HG02678 (cell line): ENCODE measurements around the gene TMEM87B.

Source experiments
- ATAC-seq: cut with Tn5 transposase; IDR thresholded peaks from one replicate; pipeline ENCODE4 v1.9.1; 2021; ENCODE audit warnings: mild to moderate bottlenecking, moderate library complexity; ENCODE audit not compliant: unreplicated experiment

The TMEM87B gene

DNA sequence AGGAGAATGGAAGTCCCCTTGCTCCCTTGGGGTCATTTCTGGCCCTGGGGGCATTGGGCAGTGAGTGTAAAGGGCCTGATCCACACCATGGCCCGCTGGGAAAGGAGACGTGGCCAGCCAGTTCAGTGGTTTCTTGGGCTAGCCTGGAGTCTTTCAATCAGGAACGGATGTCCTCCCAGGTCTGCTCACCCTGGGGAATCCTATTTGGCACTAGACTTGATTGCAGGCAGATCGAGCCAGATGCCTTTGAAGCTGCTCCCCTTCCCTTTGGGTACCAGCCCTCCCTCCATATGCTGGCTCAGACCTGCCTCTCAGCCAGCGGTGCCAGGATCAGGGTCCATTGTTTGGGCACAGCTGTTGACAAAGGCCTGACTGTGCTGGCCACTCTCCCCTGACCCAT, 94.1 kb downstream of the TMEM87B start:
- ATAC-seq: no peak

DNA sequence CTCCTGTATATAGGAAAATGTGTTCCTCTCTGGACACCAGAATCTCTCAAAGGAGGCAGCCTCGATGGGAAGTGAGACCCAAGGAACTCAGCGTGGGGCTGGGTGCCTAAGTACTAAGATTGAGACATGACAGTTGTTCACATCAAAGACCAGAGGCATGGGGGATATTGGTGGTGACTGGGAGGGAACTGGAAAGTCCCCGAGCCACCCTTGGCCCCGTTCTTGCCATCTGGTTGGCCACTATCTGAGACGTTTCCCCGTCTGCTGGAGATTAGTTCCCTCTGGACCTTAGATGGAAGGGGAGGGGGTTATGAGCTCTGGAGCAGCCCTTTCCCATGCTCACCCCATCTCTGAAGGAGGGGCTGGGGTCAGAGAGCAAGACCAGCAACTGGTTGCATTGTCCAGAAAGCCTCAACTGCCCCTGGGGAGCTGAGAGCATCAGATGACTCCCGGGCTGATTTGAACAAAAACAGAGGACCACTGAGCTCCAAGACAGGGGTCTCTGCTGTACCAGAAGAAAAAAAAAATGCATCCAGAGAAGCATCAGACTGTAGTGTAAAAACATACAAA, 94.9 kb downstream of the TMEM87B start:
- no peak for ATAC-seq

DNA sequence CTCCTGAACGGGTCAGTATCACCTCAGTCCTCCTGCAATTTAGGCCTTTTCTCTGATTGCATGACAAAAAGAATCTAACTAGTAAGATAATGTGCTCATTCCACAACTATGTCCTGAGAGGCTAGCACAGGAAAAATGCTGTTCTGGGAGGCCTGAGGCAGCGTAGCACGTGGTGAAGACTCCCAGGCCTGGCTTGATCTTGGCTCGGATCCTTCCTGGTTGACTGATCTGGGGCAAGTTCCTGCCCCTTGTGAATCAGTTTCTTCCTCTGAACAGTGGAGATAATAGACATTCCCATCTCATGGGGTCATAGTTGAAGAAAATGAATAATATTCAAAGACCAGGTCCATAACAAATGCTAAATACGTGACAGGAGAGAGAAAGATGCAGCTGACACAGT, 95.4 kb downstream of the TMEM87B start:
- ATAC-seq: no peak

DNA sequence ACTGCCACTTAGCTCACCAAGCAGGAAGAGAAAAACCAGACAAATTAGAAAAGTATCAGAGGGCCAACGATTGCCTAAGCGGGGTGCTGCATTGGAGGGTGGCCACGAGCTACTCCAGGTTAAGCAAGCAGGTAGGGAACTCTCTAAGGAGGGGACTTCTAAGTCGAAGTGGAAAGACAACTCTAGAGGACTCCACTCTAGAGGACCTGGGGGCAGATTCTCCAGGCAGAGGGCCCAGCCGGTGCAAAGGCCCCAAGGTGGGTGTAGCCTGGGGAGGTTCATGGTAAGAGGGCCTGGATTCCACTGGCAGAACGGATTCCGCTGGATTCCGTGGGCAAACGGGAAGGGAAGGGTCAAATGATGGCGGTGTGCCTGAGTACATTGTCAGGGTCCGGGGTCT, 95.8 kb downstream of the TMEM87B start:
- no peak for ATAC-seq

DNA sequence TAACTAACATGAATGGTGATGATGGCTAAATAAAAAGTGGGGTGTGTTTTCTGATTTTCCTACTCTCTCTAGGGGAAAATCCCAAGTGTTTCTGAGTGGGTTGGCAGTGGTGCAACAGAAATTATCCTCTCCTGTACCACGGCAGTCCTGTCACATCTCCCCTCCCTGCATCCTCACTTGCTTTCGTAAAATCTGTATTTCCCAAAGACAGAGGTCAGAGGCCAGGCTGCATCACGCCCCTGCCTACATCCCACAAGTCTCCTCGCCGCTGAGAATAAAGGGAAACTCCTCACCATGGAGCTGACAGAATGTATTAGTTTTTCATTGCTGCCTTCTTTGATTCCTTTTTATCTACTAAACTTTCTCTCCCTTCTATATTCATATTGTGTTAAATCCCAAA, 96.2 kb downstream of the TMEM87B start:
- ATAC-seq: no peak

DNA sequence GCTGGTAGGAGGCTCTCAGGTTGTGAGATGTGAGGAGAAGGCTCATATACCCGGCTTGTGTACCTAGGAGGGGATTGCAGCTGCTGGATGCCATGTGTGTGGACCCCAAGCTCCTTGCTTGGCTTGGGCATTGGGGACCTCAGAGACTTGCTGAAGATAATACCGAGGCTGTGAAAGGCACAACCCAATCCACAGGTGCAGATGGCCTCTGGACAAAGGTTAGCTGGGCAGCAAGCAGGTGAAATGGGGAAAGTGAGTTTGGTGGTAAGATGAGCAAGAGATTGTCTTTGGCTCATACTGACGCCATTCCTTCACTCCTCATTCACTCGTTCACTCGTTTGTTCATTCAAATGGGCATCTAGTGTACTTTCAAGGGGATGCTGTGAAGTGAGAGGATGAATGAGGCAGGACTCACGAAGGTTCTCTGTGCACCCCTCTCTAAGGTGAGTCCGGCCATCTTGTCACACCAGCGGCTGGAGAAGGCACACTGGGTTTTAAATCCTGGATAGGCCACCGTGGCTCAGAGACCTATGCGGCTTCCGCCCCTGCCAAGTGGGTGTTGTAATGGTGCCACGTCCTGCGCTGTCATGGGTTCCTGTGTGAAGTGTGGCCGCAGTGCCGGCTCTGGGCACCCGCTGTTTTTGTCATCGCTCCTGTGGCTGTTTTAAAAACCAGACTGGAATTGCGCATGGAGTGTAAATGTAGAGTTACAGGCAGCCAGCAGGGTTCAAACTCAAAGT, 96.8 kb downstream of the TMEM87B start:
- no peak for ATAC-seq

DNA sequence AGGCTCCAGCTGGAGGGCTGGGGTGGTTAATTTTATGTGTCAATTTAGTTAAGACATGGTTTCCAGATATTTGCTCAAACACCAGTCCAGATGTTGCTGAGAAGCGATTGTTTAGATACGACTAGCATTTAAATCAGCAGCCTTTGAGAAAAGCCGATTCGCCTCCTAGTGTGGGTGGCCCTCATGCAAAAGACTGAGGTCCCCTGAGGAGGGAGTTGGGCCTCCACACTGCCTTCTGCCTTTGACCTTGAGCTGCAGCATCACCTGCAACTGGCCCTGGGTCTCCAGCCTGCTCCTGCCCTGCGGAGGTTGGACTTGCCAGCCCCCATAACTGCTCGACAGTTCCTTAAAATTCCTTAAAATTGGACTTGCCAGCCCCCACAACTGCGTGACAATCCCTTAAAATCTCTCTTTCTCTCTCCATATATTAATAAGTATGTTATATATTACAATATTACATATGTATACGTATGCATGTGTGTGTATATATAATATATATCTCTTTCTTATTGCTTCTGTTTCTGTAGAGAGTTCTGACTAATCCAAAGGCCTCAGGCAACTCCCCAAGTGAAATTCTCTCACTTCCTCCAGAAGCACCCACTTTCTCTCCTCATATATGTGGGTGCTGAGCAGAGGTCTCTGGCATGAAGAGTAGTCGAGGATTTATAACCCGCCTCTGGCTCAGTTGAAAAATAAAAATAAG, 97.6 kb downstream of the TMEM87B start:
- no peak for ATAC-seq

DNA sequence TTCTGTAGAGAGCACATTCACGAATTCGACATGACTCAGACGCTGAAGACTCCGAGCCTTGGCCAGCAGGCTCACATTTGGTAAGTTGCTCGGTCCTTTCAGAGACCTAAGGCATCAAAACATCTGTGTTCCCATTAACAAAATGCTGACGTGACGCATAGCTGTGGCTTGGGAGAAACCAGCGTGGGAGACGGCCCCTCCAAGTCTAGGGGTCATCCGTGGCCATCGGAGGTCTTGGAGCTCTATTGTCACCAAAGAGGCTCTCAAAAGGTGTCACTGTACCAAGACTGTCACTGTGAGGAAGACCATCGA, 98.1 kb downstream of the TMEM87B start:
- no peak for ATAC-seq

DNA sequence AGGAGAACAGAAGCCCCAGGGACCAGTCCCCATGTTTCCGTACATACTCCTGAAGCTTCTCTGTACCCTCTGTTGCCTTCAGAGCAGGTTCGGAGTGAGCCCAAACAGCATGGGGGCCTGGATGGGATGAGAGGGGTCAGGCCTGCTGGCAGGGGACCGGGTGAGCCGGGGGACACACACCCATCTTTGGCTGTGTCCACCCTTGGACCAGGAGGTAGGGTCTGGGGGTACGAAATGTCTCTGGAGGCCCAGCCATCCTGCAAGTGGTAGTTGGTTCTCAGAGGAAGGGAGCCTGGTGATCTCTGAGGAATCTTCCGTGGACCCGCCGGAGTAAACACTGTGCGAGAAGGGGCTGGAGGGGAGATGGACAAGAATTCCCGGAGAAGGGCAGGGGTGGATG, 98.4 kb downstream of the TMEM87B start:
- ATAC-seq: no peak

DNA sequence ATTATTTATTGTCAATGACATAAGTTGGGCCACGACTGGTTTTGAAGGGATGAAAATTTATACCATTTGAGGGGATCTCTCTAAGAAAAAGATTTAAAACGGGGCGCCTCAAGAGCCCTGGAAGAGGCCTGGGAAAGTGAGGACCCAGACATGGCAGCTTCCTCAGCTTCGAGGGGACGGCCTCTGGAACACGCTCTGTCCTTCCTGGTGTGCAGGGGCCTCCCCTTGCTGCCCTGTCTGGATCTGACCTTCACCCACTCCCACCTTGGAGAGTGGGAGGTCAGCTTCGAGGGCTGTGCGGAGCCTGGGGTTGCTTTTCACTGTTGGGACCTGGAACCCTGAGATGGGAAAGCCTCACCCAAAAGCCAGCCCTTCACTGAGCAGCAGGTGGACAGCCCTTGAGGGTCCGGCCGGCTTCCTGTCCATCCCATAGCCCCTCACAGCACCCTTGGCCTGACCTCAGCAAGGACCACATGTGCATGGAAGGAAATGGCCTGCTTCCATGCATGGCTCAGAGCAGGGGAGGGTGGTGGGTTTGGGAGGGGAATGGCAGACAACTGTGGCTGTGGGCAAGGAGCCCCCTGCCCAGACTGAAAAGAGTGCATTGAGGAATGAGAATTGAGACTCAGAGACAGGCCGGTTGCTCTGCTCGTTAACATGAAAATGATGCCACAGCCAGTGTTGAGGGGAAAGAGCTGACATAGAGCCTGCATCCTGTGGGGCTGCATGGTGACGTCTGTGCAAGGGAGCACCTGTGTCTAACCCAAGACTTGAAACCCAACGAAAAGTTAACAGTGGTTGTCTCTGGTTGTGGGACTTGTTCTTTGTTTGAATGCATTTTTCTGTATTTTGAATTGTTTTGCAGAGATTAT, 99.4 kb downstream of the TMEM87B start:
- no peak for ATAC-seq

DNA sequence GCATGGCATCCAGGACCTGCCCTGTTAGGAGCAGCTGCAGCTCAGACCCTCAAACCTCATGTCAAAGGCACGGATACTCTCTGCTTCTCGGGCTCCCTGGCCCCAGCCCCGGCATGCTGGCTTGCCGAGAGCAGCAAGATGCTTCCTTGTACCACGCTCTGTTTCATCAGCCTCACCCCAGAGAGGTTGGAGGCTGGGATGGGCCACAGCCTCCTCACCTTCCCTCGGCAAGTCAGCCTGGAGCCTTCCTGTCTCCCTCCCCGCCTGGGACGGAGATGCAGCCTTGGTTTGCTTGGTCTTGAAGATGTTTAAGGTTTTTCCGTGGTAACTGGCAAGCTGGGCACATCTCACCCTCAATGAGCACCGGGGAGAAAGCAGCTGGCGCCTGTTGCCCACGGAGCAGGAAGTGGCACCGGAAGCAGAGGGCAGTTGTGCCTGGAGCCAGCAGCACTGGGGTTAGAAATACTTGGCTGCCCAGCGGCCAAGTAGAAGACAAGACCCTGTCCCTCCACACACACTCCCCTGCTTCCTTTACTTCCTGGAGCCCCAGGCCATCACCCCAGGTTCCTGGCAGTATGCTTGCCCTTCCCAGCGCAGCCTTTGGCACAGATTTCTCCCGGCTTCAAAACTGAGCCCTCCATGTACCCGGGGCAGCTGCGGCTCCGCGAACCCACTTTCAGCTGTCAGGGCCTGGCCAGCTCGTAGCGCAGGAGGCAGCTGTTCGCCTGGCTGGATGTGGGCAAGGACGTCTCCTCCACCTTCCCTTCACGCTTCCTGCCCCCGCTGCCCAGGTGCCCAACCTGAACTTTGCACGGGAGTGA, 100.5 kb downstream of the TMEM87B start:
- no peak for ATAC-seq

DNA sequence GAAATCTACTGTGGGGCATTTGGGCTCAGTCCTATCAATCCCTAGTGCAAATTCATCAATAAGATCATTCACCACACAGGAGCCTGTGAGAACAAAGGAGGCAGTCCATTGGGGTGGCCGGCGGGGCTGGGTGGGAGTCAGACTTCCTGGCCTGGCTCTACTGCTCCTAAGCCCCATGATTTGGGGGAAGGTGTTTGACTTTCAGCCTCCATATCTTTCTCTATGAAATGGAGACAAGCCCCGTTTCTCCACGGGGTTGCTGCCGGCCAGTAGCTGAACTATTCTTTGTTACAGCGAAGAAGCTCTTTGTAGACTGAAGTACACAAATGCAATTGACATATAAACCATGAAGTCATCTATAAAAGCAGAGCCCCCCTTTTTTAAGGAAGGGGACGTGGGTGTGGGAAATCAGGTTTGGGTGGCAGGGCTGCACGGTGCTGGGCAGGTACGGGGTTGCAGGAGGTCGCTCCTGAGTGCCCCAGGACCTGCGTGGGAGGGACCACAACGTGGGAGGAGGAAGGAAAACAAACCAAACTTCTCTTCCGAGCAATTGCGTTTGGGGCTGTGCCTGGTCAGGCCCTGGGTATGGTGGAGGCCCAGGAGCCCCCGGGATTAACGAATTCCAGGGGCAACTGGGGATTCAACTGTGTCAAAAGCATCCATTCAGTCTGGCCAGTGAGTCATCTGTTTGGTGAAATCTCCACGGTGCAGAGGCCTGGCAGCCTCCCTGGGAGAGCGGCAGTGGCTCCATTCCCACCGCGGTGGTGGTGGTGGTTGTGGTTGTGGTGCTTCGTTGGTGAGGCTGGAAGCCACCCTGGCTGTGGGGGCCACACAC, 101.3 kb downstream of the TMEM87B start:
- no peak for ATAC-seq

DNA sequence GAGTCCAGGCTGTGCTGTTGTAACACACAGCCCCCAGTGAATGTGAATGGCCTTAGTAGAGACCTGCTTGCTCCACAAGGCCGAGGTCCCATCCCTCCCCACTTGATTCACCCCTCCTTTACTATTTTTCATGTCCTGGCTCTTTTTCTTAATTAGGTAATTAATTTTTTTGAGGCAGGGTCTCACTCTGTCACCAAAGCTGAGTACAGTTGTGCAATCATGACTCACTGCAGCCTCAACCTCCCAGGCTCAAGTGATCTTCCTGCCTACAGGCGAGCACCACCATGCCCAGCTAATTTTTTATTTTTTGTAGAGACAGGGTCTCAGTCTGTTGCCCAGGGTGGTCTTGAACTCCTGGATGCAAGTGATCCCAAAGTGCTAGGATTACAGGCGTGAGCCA, 102.4 kb downstream of the TMEM87B start:
- ATAC-seq: no peak

DNA sequence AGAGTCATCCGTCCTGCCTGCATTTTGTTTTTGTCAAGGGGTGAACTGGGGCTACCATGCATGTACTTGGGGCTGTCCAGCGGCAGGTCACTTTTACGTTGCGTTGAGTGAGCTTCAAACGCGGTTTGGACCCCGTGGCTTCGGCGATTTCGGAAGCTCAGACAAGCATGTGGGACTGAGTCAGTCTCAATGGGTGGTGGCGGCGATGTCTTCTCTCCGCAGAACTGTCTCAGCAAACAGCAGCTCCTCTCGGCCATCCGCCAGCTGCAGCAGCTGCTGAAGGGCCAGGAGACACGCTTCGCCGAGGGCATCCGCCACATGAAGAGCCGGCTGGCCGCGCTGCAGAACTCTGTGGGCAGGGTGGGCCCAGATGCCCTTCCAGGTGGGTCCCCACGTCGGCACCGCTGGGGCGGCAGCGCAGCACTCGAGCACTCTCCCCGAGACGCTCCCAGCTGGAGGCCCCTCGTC, 104.4 kb downstream of the TMEM87B start:
- no peak for ATAC-seq

DNA sequence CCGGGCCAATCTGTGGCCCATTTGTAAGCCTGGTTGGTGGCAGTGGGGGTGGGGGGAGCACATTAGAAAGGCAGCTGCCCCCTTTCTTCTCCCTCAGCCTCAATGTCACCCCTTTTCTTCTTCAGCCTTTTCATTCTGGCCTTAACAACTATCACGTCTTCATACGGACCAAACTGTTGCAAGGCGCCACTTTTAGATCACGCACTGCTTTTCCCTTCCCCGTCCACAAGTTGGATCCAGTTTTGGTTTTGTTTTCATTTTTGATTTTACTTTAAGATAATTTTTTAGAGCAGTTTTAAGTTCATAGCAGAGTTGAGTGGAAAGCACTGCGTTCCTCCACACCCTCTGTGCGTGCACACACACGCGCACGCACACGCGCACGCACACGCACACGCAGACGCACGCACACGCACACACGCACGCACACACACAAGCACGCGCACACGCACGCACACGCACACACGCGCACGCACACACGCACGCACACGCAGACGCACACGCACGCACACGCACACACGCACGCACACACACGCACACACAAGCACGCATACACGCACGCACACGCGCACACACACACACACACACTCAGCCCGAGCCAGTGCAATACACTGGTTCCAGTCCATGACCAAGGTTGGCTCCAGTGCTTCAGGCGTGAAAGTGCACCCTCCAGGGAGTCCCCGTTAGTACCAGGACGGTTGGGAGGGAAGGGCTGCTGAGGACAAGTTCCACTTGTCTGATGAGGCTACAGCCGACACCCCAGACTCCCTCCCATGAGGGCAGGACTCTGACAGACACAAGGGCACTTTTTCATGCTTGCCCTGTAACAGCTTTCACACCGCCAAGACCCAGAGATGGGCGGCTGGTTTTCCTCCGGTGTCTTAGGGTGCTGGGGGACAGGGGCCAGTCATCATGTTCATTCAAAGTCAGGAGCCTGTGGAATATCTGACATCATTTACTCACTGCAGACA, 105.5 kb downstream of the TMEM87B start:
- ATAC-seq: no peak

DNA sequence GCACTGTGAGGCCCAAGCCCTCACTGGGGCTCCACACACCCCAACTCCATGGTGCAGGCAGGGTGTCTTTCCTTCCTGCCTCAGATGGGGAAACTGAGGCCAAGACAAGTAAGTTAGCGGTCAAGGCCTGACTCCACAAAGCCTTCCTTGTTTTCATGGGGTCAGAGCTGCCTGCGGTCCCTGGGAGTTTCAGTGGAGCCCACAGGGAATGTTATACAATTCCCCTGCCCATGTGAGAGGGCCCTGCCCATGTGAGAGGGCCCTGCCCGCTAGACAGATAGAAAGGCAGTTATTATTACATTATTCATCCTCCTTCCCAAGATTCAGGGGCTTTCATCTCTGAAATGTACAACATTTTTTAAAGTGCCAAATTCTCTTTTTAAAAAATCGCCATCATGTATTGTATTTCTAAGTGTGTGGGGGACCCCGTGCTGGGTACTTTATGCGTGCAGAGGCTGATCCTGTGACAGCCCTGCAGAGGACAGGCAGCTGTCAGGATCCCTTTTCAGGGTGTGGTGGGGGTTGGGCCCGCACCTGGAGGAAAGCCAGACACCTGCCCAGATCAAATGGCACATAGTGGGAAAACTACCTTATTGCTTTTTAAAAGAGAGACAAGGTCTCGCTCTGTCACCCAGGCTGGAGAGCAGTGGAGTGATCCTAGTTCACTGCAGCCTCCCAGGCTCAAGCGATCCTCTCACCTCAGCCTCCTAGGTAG, 106.5 kb downstream of the TMEM87B start:
- no peak for ATAC-seq

DNA sequence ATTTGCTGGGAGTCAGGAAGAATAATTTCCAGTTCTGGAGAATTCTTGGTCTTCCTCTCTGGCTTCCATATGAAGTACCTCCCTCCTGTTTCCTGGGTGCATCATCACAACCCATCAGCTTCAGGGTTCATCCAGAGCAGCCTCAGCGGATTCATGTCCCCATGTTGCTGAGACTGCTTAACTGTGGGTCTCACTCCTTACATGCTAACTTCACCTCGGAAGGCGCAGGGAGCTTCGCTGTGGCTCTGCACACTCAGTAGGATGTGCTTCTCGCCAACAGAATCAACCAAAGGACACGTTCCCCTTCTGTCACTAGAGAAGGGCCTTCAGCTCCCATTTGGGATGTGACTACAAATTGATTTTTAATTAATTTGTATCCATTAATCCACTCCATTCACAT, 107.3 kb downstream of the TMEM87B start:
- no peak for ATAC-seq

DNA sequence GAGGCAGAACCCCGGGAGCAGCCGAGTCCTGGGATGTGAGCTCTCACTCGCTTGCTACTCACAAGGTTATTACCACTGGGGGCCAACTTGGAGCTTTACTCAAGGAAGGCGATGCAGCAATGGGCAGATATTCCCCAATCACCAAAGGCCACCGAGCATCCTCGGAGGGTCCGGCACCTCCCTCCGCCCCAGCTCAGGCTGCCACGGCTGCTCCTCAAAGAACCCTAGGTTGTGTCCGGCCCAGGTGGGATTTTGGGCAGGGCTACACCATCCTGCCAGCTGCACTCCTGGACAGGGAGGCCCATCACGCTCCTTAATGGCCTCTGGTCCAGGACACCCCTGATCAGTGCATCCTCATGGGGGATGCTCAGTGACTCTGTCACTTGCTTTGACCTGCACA, 107.9 kb downstream of the TMEM87B start:
- no peak for ATAC-seq
